ENCODE data around the gene GOLGA6L10. TPM values are rescaled to one million over a fixed set of nuclear protein-coding genes. Genes with fewer than 3 reads are reported as not detected.

Gene GOLGA6L10
- total RNA-seq, 1 donor = 1.4 TPM

GRCh38 chr15:82306791-82307713, 42.2 kb downstream of the GOLGA6L10 start:
- TF ChIP-seq CTCF (IDR thresholded peaks at IDR 0.05; ENCODE audit: extremely low read depth, low read depth, low read length) = no peak
- no peaks in the 10 kb centered on the region for H4K20me1 ChIP-seq (ENCODE audit: insufficient read depth, low read length)
- H3K79me2 ChIP-seq (ENCODE audit: insufficient read depth, low read length) = no peaks in the 10 kb centered on the region
- H3K4me1 ChIP-seq (ENCODE audit: insufficient read depth, low read length) = no peaks in the 10 kb centered on the region
- H2AFZ ChIP-seq (ENCODE audit: low read length) = no peak overlapping the region
- no peak for DNase-seq (ENCODE audit: insufficient read length, low spot score, missing footprints)
- H3K27me3 ChIP-seq (ENCODE audit: insufficient read depth, low read length) = peaks cover 9% of the 10 kb centered on the region
- no peak overlapping the region for H3K27ac ChIP-seq (ENCODE audit: low read depth, low read length)
- no peak overlapping the region for H3K4me2 ChIP-seq (ENCODE audit: insufficient read depth, low read length)
- no peaks in the 10 kb centered on the region for H3K36me3 ChIP-seq (ENCODE audit: insufficient read depth, low read length)
- no peak overlapping the region for H3K4me3 ChIP-seq (ENCODE audit: insufficient read depth, low read length)
- no peaks in the 10 kb centered on the region for H3K9me3 ChIP-seq (ENCODE audit: low read depth, low read length)

GRCh38 chr15:82305621-82306048, 43.6 kb downstream of the GOLGA6L10 start:
- H3K4me2 ChIP-seq (ENCODE audit: insufficient read depth, low read length) = no peak overlapping the region
- no peaks in the 10 kb centered on the region for H3K79me2 ChIP-seq (ENCODE audit: insufficient read depth, low read length)
- no peaks in the 10 kb centered on the region for H3K9me3 ChIP-seq (ENCODE audit: low read depth, low read length)
- no peak for DNase-seq (ENCODE audit: insufficient read length, low spot score, missing footprints)
- TF ChIP-seq CTCF (IDR thresholded peaks at IDR 0.05; ENCODE audit: extremely low read depth, low read depth, low read length) = no peak
- H4K20me1 ChIP-seq (ENCODE audit: insufficient read depth, low read length) = no peaks in the 10 kb centered on the region
- no peak overlapping the region for H3K4me3 ChIP-seq (ENCODE audit: insufficient read depth, low read length)
- H2AFZ ChIP-seq (ENCODE audit: low read length) = no peak overlapping the region
- H3K36me3 ChIP-seq (ENCODE audit: insufficient read depth, low read length) = no peaks in the 10 kb centered on the region
- peaks cover 2% of the 10 kb centered on the region for H3K4me1 ChIP-seq (ENCODE audit: insufficient read depth, low read length)
- H3K27ac ChIP-seq (ENCODE audit: low read depth, low read length) = no peak overlapping the region
- H3K27me3 ChIP-seq (ENCODE audit: insufficient read depth, low read length) = peaks cover 9% of the 10 kb centered on the region

GRCh38 chr15:82304778-82305090, 44.5 kb downstream of the GOLGA6L10 start:
- no peaks in the 10 kb centered on the region for H3K36me3 ChIP-seq (ENCODE audit: insufficient read depth, low read length)
- H3K4me1 ChIP-seq (ENCODE audit: insufficient read depth, low read length) = peaks cover 5% of the 10 kb centered on the region
- H3K79me2 ChIP-seq (ENCODE audit: insufficient read depth, low read length) = no peaks in the 10 kb centered on the region
- no peak for TF ChIP-seq CTCF (IDR thresholded peaks at IDR 0.05; ENCODE audit: extremely low read depth, low read depth, low read length)
- no peaks in the 10 kb centered on the region for H3K9me3 ChIP-seq (ENCODE audit: low read depth, low read length)
- H3K4me2 ChIP-seq (ENCODE audit: insufficient read depth, low read length) = no peak overlapping the region
- H3K27me3 ChIP-seq (ENCODE audit: insufficient read depth, low read length) = peaks cover 9% of the 10 kb centered on the region
- no peaks in the 10 kb centered on the region for H4K20me1 ChIP-seq (ENCODE audit: insufficient read depth, low read length)
- no peak overlapping the region for H2AFZ ChIP-seq (ENCODE audit: low read length)
- no peak overlapping the region for H3K27ac ChIP-seq (ENCODE audit: low read depth, low read length)
- no peak for DNase-seq (ENCODE audit: insufficient read length, low spot score, missing footprints)
- H3K4me3 ChIP-seq (ENCODE audit: insufficient read depth, low read length) = no peak overlapping the region

- H3K79me2 ChIP-seq (ENCODE audit: insufficient read depth, low read length) = no peaks in the 10 kb centered on the region
- no peak for TF ChIP-seq CTCF (IDR thresholded peaks at IDR 0.05; ENCODE audit: extremely low read depth, low read depth, low read length)
- no peak overlapping the region for H3K4me3 ChIP-seq (ENCODE audit: insufficient read depth, low read length)
Observed at GRCh38 chr15:82303956-82304777, 45.1 kb downstream of the GOLGA6L10 start.

More at GRCh38 chr15:82303956-82304777, 45.1 kb downstream of the GOLGA6L10 start:
- Histone ChIP-seq H2AFZ (ENCODE audit: low read length) (no peak overlapping the region), H4K20me1 (ENCODE audit: insufficient read depth, low read length) (no peaks in the 10 kb centered on the region), H3K4me2 (ENCODE audit: insufficient read depth, low read length) (no peak overlapping the region), H3K27me3 (ENCODE audit: insufficient read depth, low read length) (peaks cover 9% of the 10 kb centered on the region), H3K27ac (ENCODE audit: low read depth, low read length) (no peak overlapping the region), H3K9me3 (ENCODE audit: low read depth, low read length) (no peaks in the 10 kb centered on the region), H3K36me3 (ENCODE audit: insufficient read depth, low read length) (no peaks in the 10 kb centered on the region), H3K4me1 (ENCODE audit: insufficient read depth, low read length) (peaks cover 5% of the 10 kb centered on the region)
- no peak for DNase-seq (ENCODE audit: insufficient read length, low spot score, missing footprints)
